Esophagus muscularis mucosa (tissue), 4 donors: ENCODE results near the gene SMOC1. TPM values are rescaled to one million over a fixed set of nuclear protein-coding genes. Genes with fewer than 3 reads are reported as not detected.
"Not testable (repeated sequence)": the region's sequence is repeated elsewhere in the genome, so short reads cannot be mapped to it uniquely, and the experiment has no call there.

Experiments used
- DNase-seq: peaks from one replicate; pipeline ENCODE4 v3.0.0-alpha.2; 2017; ENCODE audit errors: extremely low spot score
- H3K27ac ChIP-seq, 4 donors: fragments of 200-600 bp; sonication (generic); replicated peaks in 1 of 4; 1 replicate in 3 of 4; 2 replicates in 1 of 4; pipeline ENCODE4 v1.5.1; 2016 to 2019; ENCODE audit warnings: mild to moderate bottlenecking in 1 of 4
- H3K27me3 ChIP-seq, 4 donors: fragments of 200-600 bp; sonication (generic); one replicate each; pipeline versions ENCODE4 v1.5.1 to v1.6.0; 2016 to 2019
- H3K36me3 ChIP-seq, 4 donors: fragments of 200-600 bp; sonication (generic); one replicate each; pipeline ENCODE4 v1.5.1; 2016 to 2019
- H3K4me1 ChIP-seq, 4 donors: fragments of 200-600 bp; sonication (generic); one replicate each; pipeline ENCODE4 v1.5.1; 2016 to 2019
- H3K4me3 ChIP-seq, 4 donors: fragments of 200-600 bp; sonication (generic); 1 replicate in 2 of 4; 2 replicates in 2 of 4; pipeline ENCODE4 v1.5.1; 2016 to 2019; ENCODE audit warnings: mild to moderate bottlenecking in 4 of 4, moderate library complexity in 1 of 4
- H3K9me3 ChIP-seq, 4 donors: fragments of 200-600 bp; sonication (generic); 1 replicate in 3 of 4; 2 replicates in 1 of 4; pipeline ENCODE4 v1.5.1; 2016 to 2019
- CTCF ChIP-seq, 3 experiments: fragments of 200-600 bp in 2 of 3; fragments of 450-650 bp in 1 of 3; sonication (generic) in 2 of 3; IDR thresholded peaks; one replicate each; pipeline ENCODE4 v1.5.1; 2017 to 2019; ENCODE audit warnings: antibody characterized with exemption in 3 of 3, mild to moderate bottlenecking in 2 of 3, moderate library complexity in 1 of 3
- EP300 ChIP-seq: sonication (generic); formaldehyde crosslinking; IDR thresholded peaks from one replicate; pipeline ENCODE4 v1.6.1; 2017; ENCODE audit warnings: antibody characterized with exemption
- POLR2A ChIP-seq: fragments of 450-650 bp; IDR thresholded peaks from one replicate; pipeline ENCODE4 v1.6.1; 2017; ENCODE audit warnings: antibody characterized with exemption, moderate library complexity, mild to moderate bottlenecking, low read depth
- POLR2AphosphoS5 ChIP-seq, 2 donors: sonication (generic); formaldehyde crosslinking; IDR thresholded peaks; one replicate each; pipeline ENCODE4 v1.6.1; 2017; ENCODE audit warnings: antibody characterized with exemption in 2 of 2
- WGBS: methylation state at CpG from one replicate; pipeline ENCODE4 v1.1.5; 2018; 5-methylcytosine and 5-hydroxymethylcytosine counted together
- intact Hi-C: fragments of 100-400 bp; cut with DNase I; formaldehyde crosslinking; loops from one replicate; pipeline ENCODE4 v1.15.1; 2023
- total RNA-seq, 4 donors: library from RNA; depleted of rRNA; stranded (reverse); fragments of >200 nt; gene quantifications; one replicate each; pipeline versions ENCODE4 v1.1.0 to v1.2.1, GENCODE V29; 2016

The SMOC1 gene
- total RNA-seq, 4 donors from 2014 or later, result under 0.01 to 1.8 (median 0.51) TPM

- no peaks in the 10 kb centered on the region for H3K36me3 ChIP-seq
- no peak for DNase-seq
- no peak overlapping the region for H3K4me3 ChIP-seq
- H3K27ac ChIP-seq, result no peak overlapping the region
- TF ChIP-seq POLR2AphosphoS5 (IDR thresholded peaks at IDR 0.05), result no peak
- TF ChIP-seq CTCF (IDR thresholded peaks at IDR 0.05), result no peak
- TF ChIP-seq EP300, result no peak
- TF ChIP-seq POLR2A, result no peak
- 74% methylated on average over 2 of the region's 2 CpGs for WGBS
- no peaks in the 10 kb centered on the region for H3K27me3 ChIP-seq
- intact Hi-C loops, result no loop called here
- no peaks in the 10 kb centered on the region for H3K4me1 ChIP-seq
- H3K9me3 ChIP-seq, result peaks cover 0 to 27% (median 12%) of the 10 kb centered on the region in 4 donors
Measured at GRCh38 chr14:69896972-69897371, 17.8 kb downstream of the SMOC1 start.

- no peaks in the 10 kb centered on the region for H3K36me3 ChIP-seq
- H3K4me1 ChIP-seq, result no peaks in the 10 kb centered on the region
- H3K27me3 ChIP-seq, result no peaks in the 10 kb centered on the region
- 74% methylated on average over 1 of the region's 1 CpG for WGBS
- H3K27ac ChIP-seq, result no peak overlapping the region
- no peak overlapping the region for H3K4me3 ChIP-seq
- intact Hi-C loops, result no loop called here
- peaks cover 0 to 27% (median 12%) of the 10 kb centered on the region in 4 donors for H3K9me3 ChIP-seq
- DNase-seq, result no peak
- no peak for TF ChIP-seq POLR2AphosphoS5 (IDR thresholded peaks at IDR 0.05)
- TF ChIP-seq EP300, result no peak
- TF ChIP-seq POLR2A, result no peak
- no peak for TF ChIP-seq CTCF (IDR thresholded peaks at IDR 0.05)
Measured at GRCh38 chr14:69900603-69901002, 21.4 kb downstream of the SMOC1 start.

- WGBS, result 50% methylated on average over 1 of the region's 1 CpG
- Histone ChIP-seq H3K27me3 (no peaks in the 10 kb centered on the region), H3K9me3 (peaks cover 0 to 27% (median 12%) of the 10 kb centered on the region in 4 donors), H3K27ac (no peak overlapping the region), H3K4me3 (no peak overlapping the region), H3K4me1 (no peaks in the 10 kb centered on the region), H3K36me3 (no peaks in the 10 kb centered on the region)
- no peak for TF ChIP-seq CTCF (IDR thresholded peaks at IDR 0.05)
- TF ChIP-seq POLR2AphosphoS5 (IDR thresholded peaks at IDR 0.05), result no peak
- TF ChIP-seq POLR2A, result no peak
- no peak for TF ChIP-seq EP300
- intact Hi-C loops, result no loop called here
- DNase-seq, result no peak
Measured at GRCh38 chr14:69901113-69901951, 22.1 kb downstream of the SMOC1 start.

GRCh38 chr14:69903046-69903445 lies 23.8 kb downstream of the SMOC1 start:
- DNase-seq, H3K4me1 ChIP-seq, H3K27me3 ChIP-seq, intact Hi-C loops, H3K36me3 ChIP-seq, H3K27ac ChIP-seq, H3K4me3 ChIP-seq: not testable (repeated sequence)
- H3K9me3 ChIP-seq, result peaks cover 0 to 10% (median 5%) of the 10 kb centered on the region in 4 donors
- 99% methylated on average over 19 of the region's 29 CpGs for WGBS

GRCh38 chr14:69904246-69904645 lies 25.0 kb downstream of the SMOC1 start:
- Histone ChIP-seq H3K4me3 (no peak overlapping the region), H3K27ac (no peak overlapping the region), H3K9me3 (no peaks in the 10 kb centered on the region), H3K4me1 (no peaks in the 10 kb centered on the region), H3K36me3 (no peaks in the 10 kb centered on the region), H3K27me3 (no peaks in the 10 kb centered on the region)
- intact Hi-C loops, result no loop called here
- no peak for DNase-seq
- TF ChIP-seq CTCF (IDR thresholded peaks at IDR 0.05) (no peak), POLR2A (no peak), POLR2AphosphoS5 (IDR thresholded peaks at IDR 0.05) (no peak), EP300 (no peak)
- WGBS, result 100% methylated on average over 1 of the region's 1 CpG
